Activated naive CD4-positive, alpha-beta T cell treated with anti-CD3 and anti-CD28 coated beads for 36 hours (primary cell): ENCODE data around the gene COL25A1. TPM values are rescaled to one million over a fixed set of nuclear protein-coding genes. Genes with fewer than 3 reads are reported as not detected.

Source experiments
- total RNA-seq, 2 experiments: library from RNA; stranded (reverse); gene quantifications; one replicate each; pipeline ENCODE4 v1.2.3, GENCODE V29; 2021

The COL25A1 gene
- total RNA-seq, 2 experiments from 2014 or later, result not detected

Other genes with a start within 250 kb of the COL25A1 start
- 10 to 100 TPM; 20.6 to 21.1 TPM for gene SEC24B, start 131.2 kb upstream of the COL25A1 start, total RNA-seq